Measurements from ENCODE around the gene ADORA1. TPM values are rescaled to one million over a fixed set of nuclear protein-coding genes. Genes with fewer than 3 reads are reported as not detected.

ADORA1 gene
- total and polyA plus RNA-seq, 2 of the 13 experiments (the other 11 are each of a cell fraction or from before 2014, with no cell fraction given) = 0.11 TPM; not detected in 1

DNA sequence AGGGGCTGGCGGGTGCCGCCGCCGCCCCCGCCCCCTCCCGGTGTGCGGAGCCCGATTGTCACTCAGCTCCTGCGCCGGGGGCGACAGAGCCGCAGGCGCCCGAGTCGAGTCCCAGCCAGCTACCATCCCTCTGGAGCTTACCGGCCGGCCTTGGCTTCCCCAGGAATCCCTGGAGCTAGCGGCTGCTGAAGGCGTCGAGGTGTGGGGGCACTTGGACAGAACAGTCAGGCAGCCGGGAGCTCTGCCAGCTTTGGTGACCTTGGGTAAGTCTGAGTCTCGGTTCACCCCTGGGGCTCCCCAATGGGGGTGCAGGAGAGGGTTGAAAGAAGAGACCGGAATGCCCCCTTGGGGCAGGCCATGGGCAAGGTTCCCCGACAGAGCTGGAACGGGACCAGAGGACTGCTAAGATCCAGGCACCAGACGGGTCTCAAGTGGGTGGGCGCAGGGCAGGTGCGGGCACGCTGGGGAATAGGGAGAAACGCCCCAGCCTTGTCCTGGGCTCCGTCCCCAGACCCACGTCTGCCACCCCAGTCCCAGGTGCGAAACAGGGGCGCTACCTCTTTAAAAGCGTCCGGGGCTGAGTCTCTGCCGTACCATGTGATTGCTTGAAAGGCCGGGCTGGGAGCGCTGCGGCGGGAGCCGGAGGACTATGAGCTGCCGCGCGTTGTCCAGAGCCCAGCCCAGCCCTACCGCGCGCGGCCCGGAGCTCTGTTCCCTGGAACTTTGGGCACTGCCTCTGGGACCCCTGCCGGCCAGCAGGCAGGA, at the start of gene ADORA1 (continued):
- TF ChIP-seq, protein P1, sequence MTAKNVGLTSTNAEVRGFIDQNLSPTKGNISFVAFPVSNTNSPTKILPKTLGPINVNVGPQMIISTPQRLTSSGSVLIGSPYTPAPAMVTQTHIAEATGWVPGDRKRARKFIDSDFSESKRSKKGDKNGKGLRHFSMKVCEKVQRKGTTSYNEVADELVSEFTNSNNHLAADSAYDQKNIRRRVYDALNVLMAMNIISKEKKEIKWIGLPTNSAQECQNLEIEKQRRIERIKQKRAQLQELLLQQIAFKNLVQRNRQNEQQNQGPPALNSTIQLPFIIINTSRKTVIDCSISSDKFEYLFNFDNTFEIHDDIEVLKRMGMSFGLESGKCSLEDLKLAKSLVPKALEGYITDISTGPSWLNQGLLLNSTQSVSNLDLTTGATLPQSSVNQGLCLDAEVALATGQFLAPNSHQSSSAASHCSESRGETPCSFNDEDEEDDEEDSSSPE (CRISPR knock-in tag; IDR thresholded peaks at IDR 0.05) = peak; percentile 24; the same call in 1 of the 2 replicates
- no peak for TF ChIP-seq ZNF773 (CRISPR knock-in tag; IDR thresholded peaks at IDR 0.05; ENCODE audit: borderline replicate concordance)
- no peak for TF ChIP-seq MAFG (CRISPR knock-in tag; IDR thresholded peaks at IDR 0.05)

DNA sequence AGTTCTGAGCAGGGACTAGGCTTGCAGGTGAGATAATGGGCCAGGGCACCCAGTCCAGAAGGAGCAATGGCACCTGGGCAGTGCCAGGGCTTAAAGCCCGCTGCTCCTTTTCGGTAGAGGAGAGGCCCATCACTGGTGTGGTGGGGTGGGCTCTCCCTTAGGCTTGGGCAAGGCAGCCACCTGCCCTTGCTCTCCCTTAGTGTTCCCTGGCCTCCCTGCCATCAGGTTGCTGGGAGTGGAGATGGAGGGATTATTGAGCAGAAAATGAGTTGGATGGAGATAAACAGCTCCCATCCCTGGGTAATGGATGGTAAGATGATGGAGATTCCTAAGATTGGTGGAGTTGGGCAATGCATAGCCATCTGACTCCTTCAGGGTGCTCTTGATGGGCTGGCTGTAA, 49.6 kb upstream of the ADORA1 start:
- no CpG with 5 or more reads among the region's 2 CpGs for WGBS (ENCODE audit: low lambda C conversion rate)
- no peak overlapping the region for H3K9ac ChIP-seq (ENCODE audit: insufficient read depth, low read depth, low read length)
- ATAC-seq (no peak), DNase-seq (ENCODE audit: low spot score) (no peak), FAIRE-seq (no peak)
- ChIA-PET CTCF (ENCODE audit: low intra/inter-chr PET ratio, low total read pairs) (no interaction called here), POLR2A (no interaction called here)
- TF ChIP-seq, protein P2, sequence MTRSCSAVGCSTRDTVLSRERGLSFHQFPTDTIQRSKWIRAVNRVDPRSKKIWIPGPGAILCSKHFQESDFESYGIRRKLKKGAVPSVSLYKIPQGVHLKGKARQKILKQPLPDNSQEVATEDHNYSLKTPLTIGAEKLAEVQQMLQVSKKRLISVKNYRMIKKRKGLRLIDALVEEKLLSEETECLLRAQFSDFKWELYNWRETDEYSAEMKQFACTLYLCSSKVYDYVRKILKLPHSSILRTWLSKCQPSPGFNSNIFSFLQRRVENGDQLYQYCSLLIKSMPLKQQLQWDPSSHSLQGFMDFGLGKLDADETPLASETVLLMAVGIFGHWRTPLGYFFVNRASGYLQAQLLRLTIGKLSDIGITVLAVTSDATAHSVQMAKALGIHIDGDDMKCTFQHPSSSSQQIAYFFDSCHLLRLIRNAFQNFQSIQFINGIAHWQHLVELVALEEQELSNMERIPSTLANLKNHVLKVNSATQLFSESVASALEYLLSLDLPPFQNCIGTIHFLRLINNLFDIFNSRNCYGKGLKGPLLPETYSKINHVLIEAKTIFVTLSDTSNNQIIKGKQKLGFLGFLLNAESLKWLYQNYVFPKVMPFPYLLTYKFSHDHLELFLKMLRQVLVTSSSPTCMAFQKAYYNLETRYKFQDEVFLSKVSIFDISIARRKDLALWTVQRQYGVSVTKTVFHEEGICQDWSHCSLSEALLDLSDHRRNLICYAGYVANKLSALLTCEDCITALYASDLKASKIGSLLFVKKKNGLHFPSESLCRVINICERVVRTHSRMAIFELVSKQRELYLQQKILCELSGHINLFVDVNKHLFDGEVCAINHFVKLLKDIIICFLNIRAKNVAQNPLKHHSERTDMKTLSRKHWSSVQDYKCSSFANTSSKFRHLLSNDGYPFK (CRISPR knock-in tag; IDR thresholded peaks at IDR 0.05; ENCODE audit: borderline replicate concordance) = no peak
- TF ChIP-seq ZBTB10 (CRISPR knock-in tag; IDR thresholded peaks at IDR 0.05; ENCODE audit: borderline replicate concordance) (no peak), GMEB1 (CRISPR knock-in tag; IDR thresholded peaks at IDR 0.05; ENCODE audit: borderline replicate concordance) (no peak), CEBPG (CRISPR knock-in tag; IDR thresholded peaks at IDR 0.05) (no peak)
- H3K27ac ChIP-seq (ENCODE audit: extremely low read length, insufficient read depth, low read length) = no peak overlapping the region
- H3K4me2 ChIP-seq (ENCODE audit: low read depth, low read length) = no peak overlapping the region
- intact Hi-C loops (cut with micrococcal nuclease; ENCODE audit: unreplicated experiment) = no loop called here
- no peaks in the 10 kb centered on the region for H3K9me3 ChIP-seq (ENCODE audit: low read length)
- no peaks in the 10 kb centered on the region for H3K36me3 ChIP-seq (replicated peaks in 1 of 2; ENCODE audit: control insufficient read depth in 1 of 2, insufficient read depth in 2 of 2, low read length in 2 of 2)
- H3K79me2 ChIP-seq (ENCODE audit: insufficient read depth, low read length) = no peaks in the 10 kb centered on the region
- in situ Hi-C loops (cut with HindIII; ENCODE audit: extremely low pct_ligation_motif_present, low pct_unique_long_range_greater_than_20kb) = no loop called here
- peaks cover 2 to 21% of the 10 kb centered on the region in 2 experiments; a peak in 3 of 5 replicates for H3K27me3 ChIP-seq (ENCODE audit: control insufficient read depth in 1 of 2, insufficient read depth in 2 of 2, low read length in 2 of 2)
- no peak overlapping the region for H2AFZ ChIP-seq (ENCODE audit: low read length)
- H3K4me3 ChIP-seq (replicated peaks in 1 of 3; ENCODE audit: insufficient read depth in 1 of 3, low read depth in 2 of 3, low read length in 3 of 3) = no peak overlapping the region
- no TSS peak for BruUV-seq (replicated peaks)
- H4K20me1 ChIP-seq (ENCODE audit: insufficient read depth, low read length) = no peaks in the 10 kb centered on the region
- no peaks in the 10 kb centered on the region for H3K4me1 ChIP-seq (ENCODE audit: insufficient read depth, low read length)

All from HepG2 (cell line).